Kidney (tissue), 14 donors: ENCODE data around the gene CD48. TPM values are rescaled to one million over a fixed set of nuclear protein-coding genes. Genes with fewer than 3 reads are reported as not detected.

Experiments
- DNase-seq, 5 donors: peaks; one replicate each; pipeline ENCODE4 v3.0.0-alpha.2; 2013 to 2020
- FAIRE-seq: peaks from 2 replicates; lab custom pipeline; 2012; peaks lifted over from hg19 to GRCh38; lab: Jason Lieb, UNC
- H3K27ac ChIP-seq, 2 donors: one replicate each; pipeline ENCODE4 v1.7.0; 2013; ENCODE audit warnings: low read depth in 2 of 2, low read length in 2 of 2, inconsistent platforms in 1 of 2
- H3K27me3 ChIP-seq: one replicate; pipeline ENCODE4 v1.7.1; 2013; ENCODE audit warnings: low read length, inconsistent platforms; ENCODE audit not compliant: control insufficient read depth, insufficient read depth
- H3K36me3 ChIP-seq, 3 donors: one replicate each; pipeline versions ENCODE4 v1.7.0 to v1.7.1; 2013; ENCODE audit warnings: low read length in 3 of 3, control low read depth in 1 of 3, inconsistent platforms in 1 of 3; ENCODE audit not compliant: insufficient read depth in 3 of 3, control insufficient read depth in 2 of 3
- H3K4me1 ChIP-seq, 3 donors: one replicate each; pipeline versions ENCODE4 v1.7.0 to v1.7.1; 2013; ENCODE audit warnings: low read length in 3 of 3, inconsistent platforms in 1 of 3, low read depth in 1 of 3; ENCODE audit not compliant: control insufficient read depth in 2 of 3, insufficient read depth in 2 of 3
- H3K4me3 ChIP-seq, 3 donors: one replicate each; pipeline versions ENCODE4 v1.7.0 to v1.8.1; 2013; ENCODE audit warnings: low read length in 3 of 3, control low read depth in 1 of 3, inconsistent platforms in 1 of 3
- H3K9ac ChIP-seq, 3 donors: one replicate each; pipeline versions ENCODE4 v1.7.0 to v1.7.1; 2013; ENCODE audit warnings: low read length in 3 of 3, control low read depth in 1 of 3, inconsistent platforms in 1 of 3
- H3K9me3 ChIP-seq, 3 donors: one replicate each; pipeline versions ENCODE4 v1.7.0 to v1.7.1; 2013; ENCODE audit warnings: low read length in 3 of 3, control low read depth in 1 of 3, inconsistent platforms in 1 of 3; ENCODE audit not compliant: control insufficient read depth in 2 of 3, insufficient read depth in 1 of 3
- intact Hi-C: fragments of 100-400 bp; cut with DNase I; formaldehyde crosslinking; loops from one replicate; pipeline ENCODE4 v1.11.1; 2022
- polyA plus RNA-seq: library from polyadenylated mRNA; stranded (reverse); fragments of 350-450 nt; fragmentation: Illumina TruSeq; extraction: RNeasy Lipid Tissue Mini Kit (QIAGEN cat#74804); gene quantifications from one replicate; pipeline ENCODE4 v1.2.3, GENCODE V29; 2014; ENCODE audit warnings: low read depth, low replicate concordance; ENCODE audit not compliant: insufficient read depth
- total RNA-seq: library from RNA; stranded (reverse); fragmentation: NEBNext Ultra II Directional; extraction: Animal tissue kit (Norgen Biotek cat#: 25700); gene quantifications from one replicate; pipeline ENCODE4 v1.2.1, GENCODE V29; 2021
- TF ChIP-seq, protein P1 (sequence below): IDR thresholded peaks from 3 replicates; pipeline ENCODE4 v1.5.1; 2012; ENCODE audit warnings: mild to moderate bottlenecking, moderate library complexity, borderline replicate concordance; ENCODE audit not compliant: insufficient read depth; ENCODE audit errors: extremely low read depth
- donor health status: control.
- donor health status: control.
- donor health status: control.
- donor health status: control.
- donor health status: control.
- donor health status: DM: yes; HTN: yes; CAD: no.
- donor health status: Normal renal cell carcinoma (clear cell type).

Gene CD48
- total and polyA plus RNA-seq, 2 donors from 2014 or later = 3.2 to 20.5 TPM

DNA sequence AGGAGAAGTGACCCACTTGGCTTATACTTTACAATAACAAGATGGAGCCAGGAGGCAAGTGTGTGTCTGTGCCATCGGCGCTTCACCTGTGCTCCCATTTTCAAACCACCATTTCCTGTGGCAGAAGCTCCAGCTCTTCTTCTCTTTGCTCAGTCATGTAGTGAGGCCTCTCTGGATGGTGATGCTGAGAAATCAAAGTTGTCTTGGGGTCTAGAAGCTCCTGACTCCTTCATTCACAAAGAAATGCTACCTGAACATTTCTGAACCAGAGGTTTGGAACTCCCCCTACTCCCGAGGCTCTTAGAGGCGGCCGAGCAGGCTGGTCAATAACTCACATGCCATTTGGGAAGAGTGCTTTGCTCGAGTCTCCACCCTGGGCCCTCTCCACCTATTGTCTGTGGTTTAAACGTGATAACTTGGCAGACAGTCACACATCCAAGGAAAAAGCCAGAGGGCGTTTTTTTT lies 82.8 kb downstream of the CD48 start:
- Histone ChIP-seq H3K27me3 (no peaks in the 10 kb centered on the region), H3K4me3 (no peak overlapping the region), H3K4me1 (no peaks in the 10 kb centered on the region), H3K27ac (no peak overlapping the region), H3K36me3 (no peaks in the 10 kb centered on the region), H3K9me3 (no peaks in the 10 kb centered on the region), H3K9ac (no peak overlapping the region)
- DNase-seq (no peak), FAIRE-seq (no peak)
- intact Hi-C loops = no loop called here
- TF ChIP-seq, protein P1, sequence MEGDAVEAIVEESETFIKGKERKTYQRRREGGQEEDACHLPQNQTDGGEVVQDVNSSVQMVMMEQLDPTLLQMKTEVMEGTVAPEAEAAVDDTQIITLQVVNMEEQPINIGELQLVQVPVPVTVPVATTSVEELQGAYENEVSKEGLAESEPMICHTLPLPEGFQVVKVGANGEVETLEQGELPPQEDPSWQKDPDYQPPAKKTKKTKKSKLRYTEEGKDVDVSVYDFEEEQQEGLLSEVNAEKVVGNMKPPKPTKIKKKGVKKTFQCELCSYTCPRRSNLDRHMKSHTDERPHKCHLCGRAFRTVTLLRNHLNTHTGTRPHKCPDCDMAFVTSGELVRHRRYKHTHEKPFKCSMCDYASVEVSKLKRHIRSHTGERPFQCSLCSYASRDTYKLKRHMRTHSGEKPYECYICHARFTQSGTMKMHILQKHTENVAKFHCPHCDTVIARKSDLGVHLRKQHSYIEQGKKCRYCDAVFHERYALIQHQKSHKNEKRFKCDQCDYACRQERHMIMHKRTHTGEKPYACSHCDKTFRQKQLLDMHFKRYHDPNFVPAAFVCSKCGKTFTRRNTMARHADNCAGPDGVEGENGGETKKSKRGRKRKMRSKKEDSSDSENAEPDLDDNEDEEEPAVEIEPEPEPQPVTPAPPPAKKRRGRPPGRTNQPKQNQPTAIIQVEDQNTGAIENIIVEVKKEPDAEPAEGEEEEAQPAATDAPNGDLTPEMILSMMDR = no peak

Other genes with a start within 250 kb of the CD48 start
- gene SLAMF6, start 188.6 kb downstream of the CD48 start, total RNA-seq = 5.5 TPM
- not detected for gene SLAMF6, start 188.6 kb downstream of the CD48 start, polyA plus RNA-seq
- gene CD84, start 132.3 kb downstream of the CD48 start, total RNA-seq = 17.5 TPM
- gene CD84, start 132.3 kb downstream of the CD48 start, polyA plus RNA-seq = 0.30 TPM
- gene SLAMF1, start 64.8 kb downstream of the CD48 start, total RNA-seq = 3.3 TPM
- gene SLAMF1, start 64.8 kb downstream of the CD48 start, polyA plus RNA-seq = 0.13 TPM
- 13.9 TPM for gene SLAMF7, start 27.4 kb upstream of the CD48 start, total RNA-seq
- 0.65 TPM for gene SLAMF7, start 27.4 kb upstream of the CD48 start, polyA plus RNA-seq
- 3.5 TPM for gene LY9, start 84.4 kb upstream of the CD48 start, total RNA-seq
- 0.41 TPM for gene LY9, start 84.4 kb upstream of the CD48 start, polyA plus RNA-seq
- 1.8 TPM for gene CD244, start 151.1 kb upstream of the CD48 start, total RNA-seq
- 0.15 TPM for gene CD244, start 151.1 kb upstream of the CD48 start, polyA plus RNA-seq
- not detected for gene ITLN1, start 173.4 kb upstream of the CD48 start, total RNA-seq
- 15.4 TPM for gene ITLN1, start 173.4 kb upstream of the CD48 start, polyA plus RNA-seq
- not detected for gene ITLN2, start 243.0 kb upstream of the CD48 start, total RNA-seq
- gene ITLN2, start 243.0 kb upstream of the CD48 start, polyA plus RNA-seq = 0.88 TPM